HG03175 (cell line): Measurements from ENCODE around the gene KIAA0586.
"Not testable (repeated sequence)": the region's sequence is repeated elsewhere in the genome, so short reads cannot be mapped to it uniquely, and the experiment has no call there.

Source experiments
- ATAC-seq: cut with Tn5 transposase; IDR thresholded peaks from one replicate; pipeline ENCODE4 v1.9.1; 2021; ENCODE audit warnings: mild to moderate bottlenecking, moderate library complexity; ENCODE audit not compliant: unreplicated experiment

The KIAA0586 gene

GRCh38 chr14:58427281-58428117 is at the start of gene KIAA0586, which contains the start of gene TIMM9:
Gene KIAA0586, plus strand, starts transcription at chr14:58427719. Its CDS starts 546 bp downstream, at chr14:58428265.
Gene TIMM9, minus strand, starts transcription at chr14:58427531. Its CDS starts 15,586 bp downstream, at chr14:58411945.
- peak; percentile 95 for ATAC-seq

- ATAC-seq: no peak
Observed at GRCh38 chr14:58390830-58391229, 36.7 kb upstream of the KIAA0586 start.

- no peak for ATAC-seq
Observed at GRCh38 chr14:58395562-58395811, 32.0 kb upstream of the KIAA0586 start.

GRCh38 chr14:58395812-58396788 is 31.4 kb upstream of the KIAA0586 start, which contains the start of gene TOMM20L:
Gene TOMM20L, plus strand, starts transcription at chr14:58395930. Its CDS starts 28 bp downstream, at chr14:58395958.
- peak; percentile 95 for ATAC-seq

GRCh38 chr14:58397156-58397555 is 30.4 kb upstream of the KIAA0586 start:
- ATAC-seq: no peak

- ATAC-seq: no peak
Observed at GRCh38 chr14:58398495-58398894, 29.0 kb upstream of the KIAA0586 start.

GRCh38 chr14:58398895-58399294 is 28.6 kb upstream of the KIAA0586 start:
- no peak for ATAC-seq

GRCh38 chr14:58401587-58401986 is 25.9 kb upstream of the KIAA0586 start:
- ATAC-seq: no peak

- no peak for ATAC-seq
Observed at GRCh38 chr14:58408681-58409215, 18.8 kb upstream of the KIAA0586 start.

GRCh38 chr14:58414845-58415244 is 12.7 kb upstream of the KIAA0586 start:
- no peak for ATAC-seq

- no peak for ATAC-seq
Observed at GRCh38 chr14:58415636-58416547, 11.6 kb upstream of the KIAA0586 start.

- ATAC-seq: not testable (repeated sequence)
Observed at GRCh38 chr14:58416934-58417333, 10.6 kb upstream of the KIAA0586 start.

GRCh38 chr14:58426670-58427280 is 744 bp upstream of the KIAA0586 start:
- ATAC-seq: peak; percentile 34

GRCh38 chr14:58428118-58428683 is 682 bp downstream of the KIAA0586 start:
- ATAC-seq: no peak

- no peak for ATAC-seq
Observed at GRCh38 chr14:58430156-58430555, 2.6 kb downstream of the KIAA0586 start.

GRCh38 chr14:58439476-58439875 is 12.0 kb downstream of the KIAA0586 start:
- no peak for ATAC-seq

GRCh38 chr14:58444627-58445026 is 17.1 kb downstream of the KIAA0586 start:
- ATAC-seq: no peak

- ATAC-seq: no peak
Observed at GRCh38 chr14:58455593-58456265, 28.2 kb downstream of the KIAA0586 start.

GRCh38 chr14:58460772-58461171 is 33.3 kb downstream of the KIAA0586 start:
- ATAC-seq: no peak
